Thyroid gland (tissue), 4 donors: Measurements from ENCODE around the gene PAK1IP1.

Experiments used
- CTCF ChIP-seq, 6 experiments: fragments of 200-600 bp in 3 of 6; fragments of 450-650 bp in 3 of 6; sonication (generic) in 3 of 6; IDR thresholded peaks; one replicate each; pipeline ENCODE4 v1.5.1; 2016 to 2019; ENCODE audit warnings: antibody characterized with exemption in 6 of 6, mild to moderate bottlenecking in 2 of 6, inconsistent platforms in 1 of 6, moderate library complexity in 1 of 6
- POLR2A ChIP-seq, 2 donors: fragments of 450-650 bp; IDR thresholded peaks; one replicate each; pipeline ENCODE4 v1.6.1; 2017; ENCODE audit warnings: antibody characterized with exemption in 2 of 2, mild to moderate bottlenecking in 2 of 2, moderate library complexity in 1 of 2

- no peak for TF ChIP-seq POLR2A (IDR thresholded peaks at IDR 0.05)
- TF ChIP-seq CTCF (IDR thresholded peaks at IDR 0.05) = no peak
Measured at GRCh38 chr6:10678456-10678855, 16.3 kb upstream of the PAK1IP1 start.
